Measurements from ENCODE around the gene EPB41.

DNA sequence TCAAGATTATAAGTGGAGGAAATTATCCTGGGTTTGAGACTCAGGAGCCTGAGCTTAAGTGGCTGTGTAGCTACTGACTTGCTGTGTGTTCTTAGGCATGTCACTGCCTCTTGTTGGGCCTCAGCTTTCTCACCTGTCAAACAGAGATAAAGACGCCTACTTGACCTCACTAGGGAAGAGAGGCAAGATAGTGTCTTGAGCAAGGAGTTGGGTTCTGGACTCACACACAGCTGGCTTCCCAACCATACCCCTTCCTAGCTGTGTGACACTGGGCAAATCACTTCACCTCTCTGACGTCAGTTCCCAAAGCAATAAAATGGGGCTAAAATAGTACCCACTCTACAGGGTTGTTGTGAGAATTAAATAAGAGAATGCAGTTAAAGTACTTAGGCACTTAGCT, 11.6 kb upstream of the EPB41 start:
- TF ChIP-seq POLR2A (IDR thresholded peaks at IDR 0.05) (no peak), EP300 (IDR thresholded peaks at IDR 0.05) (no peak)
- TF ChIP-seq, protein P1, sequence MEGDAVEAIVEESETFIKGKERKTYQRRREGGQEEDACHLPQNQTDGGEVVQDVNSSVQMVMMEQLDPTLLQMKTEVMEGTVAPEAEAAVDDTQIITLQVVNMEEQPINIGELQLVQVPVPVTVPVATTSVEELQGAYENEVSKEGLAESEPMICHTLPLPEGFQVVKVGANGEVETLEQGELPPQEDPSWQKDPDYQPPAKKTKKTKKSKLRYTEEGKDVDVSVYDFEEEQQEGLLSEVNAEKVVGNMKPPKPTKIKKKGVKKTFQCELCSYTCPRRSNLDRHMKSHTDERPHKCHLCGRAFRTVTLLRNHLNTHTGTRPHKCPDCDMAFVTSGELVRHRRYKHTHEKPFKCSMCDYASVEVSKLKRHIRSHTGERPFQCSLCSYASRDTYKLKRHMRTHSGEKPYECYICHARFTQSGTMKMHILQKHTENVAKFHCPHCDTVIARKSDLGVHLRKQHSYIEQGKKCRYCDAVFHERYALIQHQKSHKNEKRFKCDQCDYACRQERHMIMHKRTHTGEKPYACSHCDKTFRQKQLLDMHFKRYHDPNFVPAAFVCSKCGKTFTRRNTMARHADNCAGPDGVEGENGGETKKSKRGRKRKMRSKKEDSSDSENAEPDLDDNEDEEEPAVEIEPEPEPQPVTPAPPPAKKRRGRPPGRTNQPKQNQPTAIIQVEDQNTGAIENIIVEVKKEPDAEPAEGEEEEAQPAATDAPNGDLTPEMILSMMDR (IDR thresholded peaks at IDR 0.05) = no peak
